HG03108 (cell line): ENCODE measurements around the gene KRT37.
"Not testable (repeated sequence)": the region's sequence is repeated elsewhere in the genome, so short reads cannot be mapped to it uniquely, and the experiment has no call there.

ENCODE experiments used
- ATAC-seq: cut with Tn5 transposase; IDR thresholded peaks from one replicate; pipeline ENCODE4 v1.9.1; 2021; ENCODE audit warnings: moderate library complexity; ENCODE audit not compliant: unreplicated experiment

The KRT37 gene

GRCh38 chr17:41437254-41437653, 12.9 kb upstream of the KRT37 start:
- ATAC-seq: no peak

DNA sequence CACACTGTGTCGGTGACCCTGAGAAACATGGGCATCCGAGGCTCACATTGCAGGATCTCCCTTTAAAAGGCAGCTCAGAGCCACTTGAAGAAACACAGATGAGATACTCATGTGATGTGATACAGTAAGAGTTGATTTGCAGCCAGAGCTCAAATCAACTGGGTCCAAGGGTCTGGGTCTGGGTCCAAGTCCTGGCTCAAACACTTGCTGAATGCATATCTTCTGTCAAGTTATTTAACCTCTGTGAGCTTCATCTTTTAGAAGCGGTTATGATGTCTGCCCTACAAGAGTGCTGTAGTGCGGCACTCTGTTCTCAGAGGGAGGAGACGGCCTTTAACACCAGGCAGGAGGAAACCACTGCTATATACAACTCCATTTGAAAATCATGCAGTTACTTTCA, 10.0 kb upstream of the KRT37 start:
- ATAC-seq: no peak

DNA sequence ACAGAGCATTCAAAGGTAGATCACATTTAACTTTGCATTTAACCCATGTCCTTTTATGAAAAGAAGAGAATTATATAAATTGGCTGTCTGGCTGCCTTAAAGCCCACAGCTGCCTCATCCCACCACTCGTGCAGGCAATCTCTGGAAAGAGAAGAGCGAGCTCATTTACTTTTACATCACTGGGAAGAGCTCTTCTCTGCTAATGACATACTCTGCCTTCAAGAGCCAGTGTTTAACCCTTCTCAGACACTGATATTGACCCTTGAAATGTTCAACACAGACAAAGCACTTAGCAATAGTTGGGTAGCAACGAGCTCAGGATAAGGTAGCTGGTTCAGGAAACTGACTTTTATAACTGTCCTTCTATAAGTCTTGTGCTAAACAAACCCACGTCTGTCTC, 9.6 kb upstream of the KRT37 start:
- ATAC-seq: no peak

DNA sequence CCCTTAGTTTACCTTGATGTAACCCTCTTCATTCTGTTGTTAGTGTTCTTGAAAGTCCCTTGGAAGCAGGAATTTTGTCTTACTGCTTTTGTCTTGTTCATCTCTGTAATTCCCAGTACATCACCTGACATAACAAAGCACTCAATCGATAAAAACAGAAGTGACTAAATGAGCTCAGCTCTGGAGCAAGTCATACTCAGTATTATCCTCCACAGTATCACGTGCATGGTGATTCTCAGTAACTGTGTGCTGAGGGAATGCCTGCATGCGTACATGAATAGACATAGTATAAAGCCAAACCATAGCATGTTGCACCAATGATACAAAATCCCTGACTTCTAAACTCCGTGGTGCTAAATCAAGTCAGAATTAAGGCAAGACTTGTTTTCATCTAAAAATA, 9.2 kb upstream of the KRT37 start:
- no peak for ATAC-seq

GRCh38 chr17:41430376-41430775, 6.0 kb upstream of the KRT37 start:
- ATAC-seq: not testable (repeated sequence)

GRCh38 chr17:41429667-41430066, 5.3 kb upstream of the KRT37 start:
- ATAC-seq: no peak

DNA sequence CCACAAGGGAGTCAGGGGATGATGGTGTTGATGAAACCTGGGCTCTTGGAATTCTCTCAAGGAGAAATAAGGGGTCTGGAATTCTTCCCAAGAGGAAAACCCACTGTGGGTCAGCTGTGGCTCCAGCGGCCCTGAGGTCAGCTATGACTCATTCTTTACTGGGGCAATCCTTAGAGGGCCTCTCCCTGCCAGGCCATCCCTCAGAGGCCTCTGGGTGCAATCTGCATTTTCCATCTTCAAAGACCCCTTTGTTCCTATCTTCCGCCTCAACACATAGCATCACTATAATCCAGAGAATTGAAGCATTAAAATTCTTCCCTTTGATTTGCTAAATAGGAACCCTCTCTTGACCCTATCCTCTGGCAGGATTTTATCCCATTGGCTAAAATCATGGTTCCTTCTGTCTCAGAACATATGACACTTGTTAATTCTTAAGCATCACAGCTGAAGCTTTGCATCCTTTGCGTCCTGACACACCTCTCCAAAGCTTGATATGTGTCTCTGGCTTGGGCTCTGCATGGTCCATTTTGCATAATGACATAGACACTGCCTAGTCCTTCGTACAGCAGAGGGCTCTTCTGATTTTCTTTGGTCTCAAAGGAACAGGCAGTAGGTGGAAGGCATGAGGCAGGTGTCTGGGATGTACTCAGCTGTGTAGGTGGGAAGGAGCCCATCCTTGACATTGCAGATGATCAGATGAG, 4.4 kb upstream of the KRT37 start:
- no peak for ATAC-seq

DNA sequence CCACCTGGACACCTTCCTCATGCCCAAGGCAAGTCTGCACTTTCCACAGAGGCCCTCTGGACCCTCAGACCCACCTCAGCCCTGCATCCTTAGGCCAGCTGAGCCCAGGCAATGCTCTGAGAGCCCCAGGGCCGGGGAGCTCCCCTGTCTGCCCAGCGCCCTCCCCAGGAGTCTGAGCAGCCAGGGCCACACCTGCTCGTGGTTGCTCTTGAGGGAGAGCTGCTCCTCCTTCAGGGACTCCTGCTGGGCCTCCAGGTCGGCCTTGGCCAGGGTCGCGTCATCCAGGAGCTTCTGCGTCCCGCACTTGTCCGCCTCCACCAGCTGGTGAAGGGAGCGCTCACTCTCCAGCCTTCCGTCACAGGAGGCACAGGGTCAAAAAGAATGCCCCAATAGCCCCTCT, 1.8 kb downstream of the KRT37 start:
- ATAC-seq: not testable (repeated sequence)

DNA sequence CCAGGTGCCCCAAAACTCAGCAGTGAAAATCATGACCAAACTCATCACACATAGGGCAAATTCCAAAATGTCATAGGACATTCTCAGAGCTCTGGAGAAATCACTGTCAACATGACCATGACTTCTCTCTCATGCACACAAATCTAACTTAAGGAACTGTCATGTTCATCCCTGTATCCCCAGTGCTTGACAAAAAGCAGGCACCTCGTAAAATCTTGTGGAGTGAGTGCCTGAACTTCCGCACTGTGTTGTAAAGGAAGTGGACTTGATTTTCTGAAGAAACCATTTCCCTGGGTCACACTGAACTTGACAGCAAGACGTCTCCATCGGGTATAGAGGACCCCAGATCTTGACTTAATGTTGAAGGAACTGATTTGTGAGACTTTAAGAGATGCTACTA, 2.8 kb downstream of the KRT37 start:
- no peak for ATAC-seq

- no peak for ATAC-seq
Measured at GRCh38 chr17:41421116-41421515, 3.3 kb downstream of the KRT37 start.

- ATAC-seq: no peak
Measured at GRCh38 chr17:41420134-41420533, 4.3 kb downstream of the KRT37 start.

DNA sequence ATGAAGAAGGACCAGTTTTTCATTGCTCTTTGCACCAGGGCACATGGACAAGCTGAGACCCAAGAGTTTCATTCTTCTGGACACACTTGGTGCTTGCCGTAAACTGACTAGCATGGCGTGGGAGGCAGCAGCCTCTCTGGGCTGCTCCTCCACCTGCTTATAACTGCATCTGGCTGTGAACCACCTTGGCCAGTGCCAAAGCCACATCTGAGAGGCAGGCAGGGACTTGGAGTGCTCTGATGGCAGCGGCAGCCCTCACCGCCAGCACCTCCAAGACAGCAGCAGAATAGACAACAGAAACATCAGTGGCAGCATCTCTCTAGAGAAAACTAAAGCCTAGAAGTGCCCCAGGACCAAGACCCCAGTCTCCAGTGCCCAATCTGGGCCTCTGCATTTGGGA, 4.7 kb downstream of the KRT37 start:
- ATAC-seq: no peak

DNA sequence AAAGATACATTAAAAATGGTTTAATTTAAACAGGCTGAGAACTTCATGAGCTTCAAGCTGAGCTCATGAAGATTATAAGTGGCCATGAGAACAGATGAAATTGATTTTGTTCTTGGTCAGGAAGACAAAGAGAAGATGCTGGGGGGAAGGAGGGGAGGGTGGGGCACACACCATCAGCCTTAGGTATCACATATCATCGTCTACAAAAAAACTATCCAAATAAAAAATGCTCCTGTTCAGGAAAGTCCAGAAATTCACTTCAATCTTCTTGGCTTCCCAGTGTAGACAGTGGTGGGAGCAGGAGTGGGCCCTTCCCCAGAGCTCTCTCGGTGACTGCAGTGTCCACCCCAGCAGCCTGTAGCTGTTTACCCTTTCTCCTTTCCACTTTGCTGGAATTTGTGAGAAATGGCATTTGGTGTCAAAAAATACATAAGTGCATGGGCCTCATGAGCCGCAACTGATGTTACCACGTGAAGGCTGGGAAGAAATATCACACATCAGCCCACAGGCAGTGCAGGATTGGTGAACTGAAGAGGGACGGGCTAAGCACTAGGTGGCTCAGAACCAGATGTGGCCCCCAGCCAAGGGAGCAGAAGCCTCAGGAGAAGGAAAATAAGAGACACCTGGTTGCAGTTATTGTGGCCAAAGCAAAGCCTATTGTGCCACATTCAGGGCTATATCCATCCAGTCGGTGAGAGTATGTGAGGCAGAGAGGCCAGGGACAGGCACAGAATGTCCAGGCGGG, 6.1 kb downstream of the KRT37 start:
- no peak for ATAC-seq

GRCh38 chr17:41417576-41418015, 6.8 kb downstream of the KRT37 start:
- no peak for ATAC-seq

DNA sequence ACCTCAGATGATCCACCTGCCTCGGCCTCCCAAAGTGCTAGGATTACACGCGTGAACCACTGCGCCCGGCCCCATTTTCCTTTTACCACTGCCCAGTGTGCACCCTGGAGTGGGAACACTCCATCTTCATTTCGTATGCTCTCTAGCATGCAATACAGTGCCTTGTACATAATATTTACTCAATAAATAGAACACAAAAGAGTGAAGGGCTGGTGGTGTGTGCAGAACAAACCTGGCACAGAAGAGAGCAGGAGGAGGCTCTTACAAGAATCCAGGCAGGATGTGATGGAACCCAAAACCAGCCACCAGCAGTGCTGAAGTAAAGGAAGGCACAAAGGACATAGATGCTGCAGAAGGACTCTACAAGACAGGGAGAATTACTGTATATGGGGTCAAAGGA, 7.3 kb downstream of the KRT37 start:
- ATAC-seq: no peak

GRCh38 chr17:41416479-41416878, 7.9 kb downstream of the KRT37 start:
- ATAC-seq: no peak

DNA sequence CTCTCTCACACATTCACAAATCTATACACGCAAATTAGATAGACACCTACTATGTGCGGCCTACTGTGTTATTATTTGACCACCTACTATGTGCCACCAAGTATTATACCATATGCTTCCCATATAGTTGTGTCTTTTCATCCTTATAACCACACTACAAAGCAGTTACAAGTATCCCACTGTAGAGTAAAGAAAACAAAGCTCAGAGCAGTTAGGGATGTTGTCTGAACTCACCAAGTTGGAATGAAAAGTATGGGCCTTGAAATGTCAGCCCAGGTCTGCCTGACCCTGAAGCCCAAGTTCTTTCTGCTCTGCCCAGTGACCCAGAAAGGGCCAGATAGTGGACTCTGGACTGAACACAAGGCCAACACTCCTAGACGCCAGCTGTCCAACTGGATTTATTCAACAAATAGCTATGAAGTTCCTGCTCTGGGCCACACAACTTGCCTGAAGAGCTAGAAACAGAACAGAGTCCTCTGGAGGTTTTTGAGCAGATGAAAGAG, 8.5 kb downstream of the KRT37 start:
- no peak for ATAC-seq

DNA sequence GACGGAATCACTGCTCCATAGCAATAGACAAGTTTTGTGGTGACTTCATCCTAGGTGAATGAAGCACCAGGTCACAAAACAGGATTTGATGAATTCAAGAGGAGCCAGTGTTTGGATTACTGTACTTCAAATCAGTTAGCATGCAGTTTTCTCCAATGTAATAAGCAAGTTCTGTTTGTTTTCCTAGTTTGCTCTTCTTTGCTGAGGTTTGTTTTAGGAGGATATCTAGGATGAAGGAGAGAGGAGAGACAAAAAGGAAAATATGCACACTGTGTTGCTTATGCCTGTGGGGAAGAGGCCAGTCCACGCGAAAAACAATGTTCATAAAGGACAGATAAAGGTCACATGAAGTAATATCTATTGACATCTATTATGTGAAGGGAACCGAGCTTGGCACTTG, 9.0 kb downstream of the KRT37 start:
- ATAC-seq: no peak

DNA sequence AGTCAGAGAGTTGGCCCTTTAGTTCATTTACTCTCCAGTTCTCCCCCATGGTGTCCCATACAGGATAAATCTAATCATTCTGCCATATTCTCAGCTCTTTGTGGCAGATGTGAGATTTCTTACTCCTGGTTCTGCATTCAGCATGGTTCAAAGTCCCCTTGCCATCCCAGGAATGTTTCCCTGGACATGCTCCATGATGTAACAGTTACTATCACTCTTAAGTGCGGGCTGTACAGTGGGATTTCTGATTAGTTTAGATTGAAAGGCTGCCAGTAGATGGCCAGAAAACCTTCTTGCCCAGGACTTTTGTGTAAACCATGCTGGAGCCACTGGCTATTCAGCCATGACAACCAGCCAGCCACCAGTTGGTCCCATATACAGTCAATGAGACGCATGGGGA, 10.4 kb downstream of the KRT37 start:
- no peak for ATAC-seq

GRCh38 chr17:41413353-41413957, 10.9 kb downstream of the KRT37 start:
- ATAC-seq: no peak

DNA sequence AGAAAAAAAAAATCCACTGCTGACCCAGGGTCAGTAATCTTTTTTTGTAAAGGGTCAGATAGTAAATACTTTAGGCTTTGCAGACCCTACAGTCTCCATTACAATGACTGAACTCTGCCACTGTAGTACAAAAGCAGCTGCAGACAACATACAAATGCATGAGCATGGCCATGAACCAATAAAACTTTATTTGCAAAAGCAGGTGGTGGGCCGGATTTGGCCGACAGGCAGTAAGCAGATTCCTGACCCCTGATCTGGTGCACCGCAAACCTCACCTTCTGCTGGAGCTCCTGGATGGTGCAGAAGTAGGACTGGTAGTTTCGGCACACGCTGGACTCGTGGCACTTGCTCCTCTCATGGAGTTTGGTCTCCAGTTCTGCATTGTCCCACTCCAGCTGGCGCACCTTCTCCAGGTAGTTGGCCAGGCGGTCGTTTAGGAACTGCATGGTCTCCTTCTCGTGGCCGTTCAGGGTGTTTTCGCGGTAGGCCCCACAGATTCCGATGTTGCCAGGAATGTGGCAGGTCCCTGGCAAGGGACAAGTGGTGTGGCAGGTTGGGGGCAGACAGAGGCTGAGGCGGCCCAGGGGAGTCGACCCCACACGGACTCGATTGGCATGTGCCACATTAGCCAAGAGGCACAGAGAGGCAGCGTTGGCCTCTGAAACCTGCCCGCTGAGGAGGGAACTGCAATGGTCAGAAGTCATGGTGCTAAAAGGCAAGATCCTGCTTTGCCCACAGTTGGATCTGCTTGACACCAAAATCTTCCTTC, 13.1 kb downstream of the KRT37 start:
- no peak for ATAC-seq
